Esophagus (tissue), 2 donors: ENCODE data around the gene CDH6. TPM values are rescaled to one million over a fixed set of nuclear protein-coding genes. Genes with fewer than 3 reads are reported as not detected.

Experiments
- H3K27ac ChIP-seq, 2 donors: one replicate each; pipeline ENCODE4 v1.5.1; 2013; ENCODE audit warnings: low read depth in 2 of 2, mild to moderate bottlenecking in 2 of 2, inconsistent platforms in 1 of 2, low read length in 1 of 2, moderate library complexity in 1 of 2
- H3K27me3 ChIP-seq, 2 donors: one replicate each; pipeline ENCODE4 v1.6.1; 2013; ENCODE audit warnings: low read length in 2 of 2, control low read depth in 1 of 2, mild to moderate bottlenecking in 1 of 2; ENCODE audit not compliant: insufficient read depth in 2 of 2, control insufficient read depth in 1 of 2
- H3K36me3 ChIP-seq, 2 donors: one replicate each; pipeline ENCODE4 v1.6.1; 2013; ENCODE audit warnings: low read length in 1 of 2; ENCODE audit not compliant: control insufficient read depth in 2 of 2, insufficient read depth in 2 of 2
- H3K4me1 ChIP-seq, 2 donors: one replicate each; pipeline ENCODE4 v1.6.1; 2013; ENCODE audit warnings: low read length in 1 of 2; ENCODE audit not compliant: control insufficient read depth in 2 of 2, insufficient read depth in 2 of 2
- H3K4me3 ChIP-seq, 2 donors: one replicate each; pipeline ENCODE4 v1.5.1; 2013; ENCODE audit warnings: low read length in 2 of 2, mild to moderate bottlenecking in 2 of 2, low read depth in 1 of 2, moderate library complexity in 1 of 2
- H3K9me3 ChIP-seq, 2 donors: one replicate each; pipeline ENCODE4 v1.6.1; 2013; ENCODE audit warnings: mild to moderate bottlenecking in 2 of 2, low read depth in 1 of 2, low read length in 1 of 2, moderate library complexity in 1 of 2; ENCODE audit not compliant: control insufficient read depth in 2 of 2, insufficient read depth in 1 of 2
- WGBS, 2 donors: extraction: QIAGEN DNeasy Blood & Tissue Kit; methylation state at CpG; one replicate each; pipeline ENCODE4 v1.1.7; 2013; 5-methylcytosine and 5-hydroxymethylcytosine counted together
- polyA plus RNA-seq, 2 donors: library from polyadenylated mRNA; stranded (reverse); fragments of 200-250 nt; gene quantifications; one replicate each; pipeline ENCODE4 v1.2.3, GENCODE V29; 2013
- donor health status: healthy with polysubstance abuse.
- donor health status: Bipolar disorder and iron deficiency.

The CDH6 gene
- polyA plus RNA-seq, 2 donors: 0.31 to 0.42 TPM

DNA sequence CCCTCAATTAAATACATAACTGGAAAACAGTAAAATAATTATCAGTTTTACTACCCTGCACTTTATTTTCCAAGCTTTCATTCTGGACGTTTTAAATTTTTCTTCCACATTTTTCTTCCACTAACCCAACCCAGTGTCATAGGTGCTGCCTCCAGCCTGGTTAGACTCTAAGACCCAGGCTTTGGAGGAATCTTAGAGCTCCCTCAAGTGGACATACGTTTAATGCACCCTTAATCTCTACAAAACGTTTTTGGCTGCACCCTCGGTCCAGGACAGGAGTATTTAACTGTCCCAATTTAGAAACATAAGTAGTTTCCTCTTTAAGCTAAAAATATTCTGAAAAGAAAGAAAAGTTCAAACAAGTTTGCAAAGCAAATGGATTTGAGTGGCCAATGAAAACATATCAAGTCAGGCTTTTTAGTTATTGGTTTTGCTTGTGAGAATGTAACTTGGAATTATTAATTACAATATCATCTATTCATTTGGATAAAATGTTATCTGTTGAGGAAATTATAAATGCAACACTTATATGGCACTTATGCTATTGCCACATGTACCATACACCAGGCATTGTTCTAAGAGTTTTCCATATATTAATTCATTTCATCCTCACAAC is 38.9 kb downstream of the CDH6 start:
- Histone ChIP-seq H3K27ac (no peak overlapping the region), H3K27me3 (no peaks in the 10 kb centered on the region), H3K9me3 (no peaks in the 10 kb centered on the region), H3K4me1 (no peaks in the 10 kb centered on the region), H3K36me3 (no peaks in the 10 kb centered on the region), H3K4me3 (no peak overlapping the region)
- 1% methylated on average over 4 of the region's 4 CpGs for WGBS, 2 donors

DNA sequence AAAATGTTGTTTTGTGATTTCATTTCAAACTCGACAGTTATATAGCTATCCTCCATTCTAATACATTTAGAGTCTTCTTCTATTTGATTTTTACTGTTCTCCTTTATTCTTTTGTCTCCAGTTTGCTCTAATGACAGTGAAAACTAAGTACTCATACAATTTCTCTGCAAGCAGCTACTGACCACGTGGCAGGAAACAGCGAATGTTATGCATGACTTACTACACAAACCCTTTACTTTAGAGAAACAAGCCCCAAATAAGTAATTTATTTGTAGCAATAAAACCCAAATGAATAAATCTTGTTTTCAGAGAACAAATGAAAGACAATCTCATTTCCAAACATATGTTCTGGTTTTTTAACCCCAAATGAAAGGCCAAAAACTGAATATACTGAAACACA is 41.9 kb downstream of the CDH6 start:
- WGBS, 2 donors: 65 to 73% methylated on average over 3 of the region's 3 CpGs
- Histone ChIP-seq H3K27me3 (no peaks in the 10 kb centered on the region), H3K4me3 (no peak overlapping the region), H3K4me1 (no peaks in the 10 kb centered on the region), H3K36me3 (no peaks in the 10 kb centered on the region), H3K27ac (no peak overlapping the region), H3K9me3 (no peaks in the 10 kb centered on the region)

DNA sequence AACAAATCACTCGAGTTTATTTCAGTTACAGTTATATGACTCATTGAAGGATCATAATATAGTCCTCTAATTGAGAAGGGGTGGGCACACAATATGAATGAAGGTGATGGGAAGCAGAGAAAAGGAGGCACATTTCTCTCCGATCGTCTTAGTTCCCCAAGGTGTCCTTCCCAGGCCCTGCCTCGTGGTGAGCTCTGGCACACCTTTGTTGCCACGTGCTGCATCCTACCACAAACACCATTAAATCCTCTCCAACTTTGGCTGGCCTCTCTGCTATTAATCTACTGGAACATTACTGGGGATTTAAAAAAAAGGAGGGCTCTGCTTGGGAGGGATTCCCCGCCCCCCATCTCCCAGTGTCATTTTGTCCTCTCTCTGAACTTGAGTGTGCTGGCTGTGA is 42.9 kb downstream of the CDH6 start:
- Histone ChIP-seq H3K4me3 (no peak overlapping the region), H3K4me1 (no peaks in the 10 kb centered on the region), H3K27ac (no peak overlapping the region), H3K27me3 (no peaks in the 10 kb centered on the region), H3K36me3 (no peaks in the 10 kb centered on the region), H3K9me3 (no peaks in the 10 kb centered on the region)
- WGBS, 2 donors: 70 to 74% methylated on average over 6 of the region's 6 CpGs

DNA sequence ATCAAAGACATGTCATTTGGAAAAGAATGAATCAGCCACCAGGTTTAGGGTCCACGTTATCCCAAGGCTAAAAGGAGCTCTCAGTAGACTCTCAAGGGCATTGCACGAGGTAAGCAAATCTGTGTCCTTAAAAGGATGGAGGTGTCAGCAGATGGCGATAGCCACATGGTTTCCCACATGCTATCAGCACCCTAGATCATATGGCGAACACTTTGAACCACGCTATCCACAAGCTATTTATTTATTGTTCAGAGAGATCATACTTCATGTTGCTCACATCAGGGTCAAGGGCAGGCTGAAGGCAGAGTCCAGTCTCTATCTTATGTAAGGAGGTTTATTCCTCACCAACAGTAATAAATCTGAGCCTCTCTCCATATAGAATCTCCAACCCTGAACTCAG is 43.7 kb downstream of the CDH6 start:
- no peaks in the 10 kb centered on the region for H3K9me3 ChIP-seq
- no peaks in the 10 kb centered on the region for H3K36me3 ChIP-seq
- no peak overlapping the region for H3K27ac ChIP-seq
- H3K27me3 ChIP-seq: no peaks in the 10 kb centered on the region
- no peak overlapping the region for H3K4me3 ChIP-seq
- 58 to 59% methylated on average over 5 of the region's 5 CpGs for WGBS, 2 donors
- no peaks in the 10 kb centered on the region for H3K4me1 ChIP-seq

DNA sequence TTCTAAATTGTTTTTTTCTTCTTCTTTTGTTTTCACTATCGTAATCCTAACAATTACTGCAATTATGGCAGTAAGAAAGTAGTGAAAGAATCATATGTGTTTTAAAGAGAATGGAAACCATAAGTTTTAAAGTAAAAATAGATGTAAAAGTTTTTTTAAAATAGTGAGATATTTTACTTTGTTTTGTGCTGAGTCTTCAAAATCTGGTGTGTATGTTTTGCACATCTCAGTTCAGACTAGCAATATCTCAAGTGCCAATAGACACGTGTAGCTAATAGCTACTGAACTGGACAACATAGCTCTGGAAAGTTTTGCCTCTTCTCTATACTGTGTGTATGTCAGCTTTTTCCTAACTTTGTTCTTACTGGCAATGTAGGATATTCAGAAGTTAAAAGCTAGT is 45.0 kb downstream of the CDH6 start:
- no peak overlapping the region for H3K4me3 ChIP-seq
- no peak overlapping the region for H3K27ac ChIP-seq
- 57 to 67% methylated on average over 2 of the region's 2 CpGs for WGBS, 2 donors
- no peaks in the 10 kb centered on the region for H3K4me1 ChIP-seq
- no peaks in the 10 kb centered on the region for H3K9me3 ChIP-seq
- no peaks in the 10 kb centered on the region for H3K27me3 ChIP-seq
- H3K36me3 ChIP-seq: no peaks in the 10 kb centered on the region

DNA sequence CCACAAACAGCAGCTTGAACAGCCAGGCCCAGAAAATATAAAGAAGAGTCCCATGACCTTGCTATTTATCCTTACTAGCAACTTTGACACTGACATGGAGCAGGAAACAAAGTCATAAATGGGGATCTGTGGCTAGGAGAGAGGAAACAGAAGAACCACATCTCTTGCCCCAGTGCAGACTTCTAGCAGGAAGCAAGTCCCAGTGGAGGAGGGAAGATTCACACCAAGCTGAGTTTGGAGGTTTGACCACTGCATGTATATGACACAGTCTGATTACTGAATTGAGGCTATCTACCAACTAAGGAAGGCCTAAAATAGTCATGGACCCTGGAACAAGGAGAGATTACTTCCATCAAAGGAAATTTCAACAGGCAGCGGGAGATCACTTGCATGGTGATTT is 51.4 kb downstream of the CDH6 start:
- WGBS, 2 donors: 87 to 100% methylated on average over 1 of the region's 1 CpG
- Histone ChIP-seq H3K4me1 (no peaks in the 10 kb centered on the region), H3K9me3 (no peaks in the 10 kb centered on the region), H3K36me3 (no peaks in the 10 kb centered on the region), H3K4me3 (no peak overlapping the region), H3K27ac (no peak overlapping the region), H3K27me3 (peaks cover 0 to 3% of the 10 kb centered on the region in 2 donors)

DNA sequence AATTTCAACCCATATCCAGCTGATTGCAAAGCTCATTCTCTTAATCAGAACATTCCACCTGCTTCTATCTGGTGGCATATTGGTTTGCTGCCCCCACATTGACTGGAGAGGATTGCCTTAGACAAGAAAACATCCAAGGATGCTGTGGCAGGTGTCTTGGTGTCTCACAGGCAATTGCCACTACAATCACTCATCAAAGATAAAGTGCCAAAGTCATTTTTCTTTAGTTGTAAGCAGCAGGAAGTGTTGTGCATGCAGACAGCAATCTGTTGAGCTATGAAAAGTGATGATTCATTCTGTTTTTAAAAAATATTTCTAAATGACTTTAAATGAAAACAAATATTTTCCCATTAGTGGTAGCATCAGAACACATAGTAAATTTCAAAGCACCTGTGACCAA is 53.9 kb downstream of the CDH6 start:
- H3K36me3 ChIP-seq: no peaks in the 10 kb centered on the region
- H3K4me3 ChIP-seq: no peak overlapping the region

DNA sequence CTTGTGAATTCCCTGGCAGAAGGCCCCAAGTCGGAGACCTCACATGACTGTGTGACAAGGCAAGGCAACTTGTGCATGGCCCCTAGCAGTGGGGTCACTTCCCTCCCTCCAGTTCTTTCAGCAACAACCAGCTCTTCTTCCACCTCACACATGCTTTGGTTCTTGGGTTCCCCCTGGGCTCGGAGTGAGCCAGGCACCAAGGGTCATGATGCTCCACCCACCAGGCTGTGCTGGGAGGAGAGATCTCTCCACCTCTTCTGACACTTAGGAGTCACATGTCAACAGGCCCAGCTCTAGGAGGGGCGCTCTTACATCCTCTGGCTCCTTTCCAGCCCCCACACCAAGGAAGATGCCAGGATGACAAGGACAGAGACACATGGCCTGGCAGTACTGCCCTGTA is 56.7 kb downstream of the CDH6 start:
- Histone ChIP-seq H3K9me3 (no peaks in the 10 kb centered on the region), H3K27me3 (no peaks in the 10 kb centered on the region), H3K4me1 (no peaks in the 10 kb centered on the region), H3K36me3 (no peaks in the 10 kb centered on the region), H3K4me3 (no peak overlapping the region), H3K27ac (no peak overlapping the region)
- 70 to 84% methylated on average over 3 of the region's 3 CpGs for WGBS, 2 donors

More for the DNA sequence above, 53.9 kb downstream of the CDH6 start:
- Histone ChIP-seq H3K27me3 (peaks cover 0 to 3% of the 10 kb centered on the region in 2 donors), H3K4me1 (no peaks in the 10 kb centered on the region), H3K9me3 (no peaks in the 10 kb centered on the region), H3K27ac (no peak overlapping the region)

DNA sequence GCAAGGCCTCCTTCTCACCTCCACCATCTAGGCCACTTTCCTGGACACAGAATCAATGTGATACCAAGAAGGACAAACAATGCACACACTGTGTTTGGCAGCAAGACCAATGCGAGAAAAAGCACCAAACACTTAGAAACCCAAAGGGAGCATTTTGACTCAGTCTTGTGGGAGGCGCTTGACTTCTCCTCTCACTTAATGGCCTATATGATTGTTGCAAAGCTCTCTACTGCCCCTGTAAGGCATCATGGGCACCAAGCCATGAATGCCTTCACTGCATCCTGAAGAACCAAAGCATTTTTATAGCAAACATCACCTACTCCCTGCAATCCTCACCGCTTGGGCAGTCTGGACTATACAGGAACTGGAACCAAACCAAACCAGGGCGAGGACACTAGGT is 57.5 kb downstream of the CDH6 start:
- no peaks in the 10 kb centered on the region for H3K27me3 ChIP-seq
- H3K9me3 ChIP-seq: no peaks in the 10 kb centered on the region
- no peaks in the 10 kb centered on the region for H3K4me1 ChIP-seq
- no peaks in the 10 kb centered on the region for H3K36me3 ChIP-seq
- no peak overlapping the region for H3K27ac ChIP-seq
- 86 to 89% methylated on average over 4 of the region's 4 CpGs for WGBS, 2 donors
- no peak overlapping the region for H3K4me3 ChIP-seq

DNA sequence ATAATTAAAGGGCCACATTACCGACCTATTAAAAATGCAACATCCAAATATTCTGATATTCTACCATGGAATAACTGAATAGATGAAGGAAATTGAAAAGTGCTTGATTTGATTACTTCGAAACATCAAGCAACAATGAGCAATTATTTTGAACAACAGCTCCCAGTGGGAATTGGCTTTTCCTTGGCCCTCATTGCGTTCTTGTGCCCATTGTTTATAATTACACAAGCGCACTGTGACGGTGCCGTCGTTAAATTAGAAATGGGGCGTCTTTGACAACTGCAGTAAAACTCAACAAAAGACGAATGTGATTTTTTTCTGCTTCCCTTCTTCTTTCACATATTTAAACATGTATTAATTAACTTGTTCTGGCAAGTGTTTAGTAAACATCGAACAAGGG is 61.6 kb downstream of the CDH6 start:
- WGBS, 2 donors: 75 to 78% methylated on average over 10 of the region's 10 CpGs
- no peaks in the 10 kb centered on the region for H3K27me3 ChIP-seq
- no peaks in the 10 kb centered on the region for H3K36me3 ChIP-seq
- no peak overlapping the region for H3K4me3 ChIP-seq
- H3K9me3 ChIP-seq: no peaks in the 10 kb centered on the region
- H3K4me1 ChIP-seq: no peaks in the 10 kb centered on the region
- H3K27ac ChIP-seq: no peak overlapping the region
